ENCODE data around the gene KANSL3. TPM values are rescaled to one million over a fixed set of nuclear protein-coding genes. Genes with fewer than 3 reads are reported as not detected.

Gene KANSL3
- total RNA-seq (36.9 and 37.4 TPM in 2 replicates), polyA plus RNA-seq (27.5 and 27.7 TPM in 2 replicates), polyA minus RNA-seq (95.1 and 96.4 TPM in 2 replicates), Bru-seq, nascent RNA (percentile 84 among the genes with signal in this experiment), BruChase-seq, experiment 1, labeled RNA remaining after a 6-hour chase (percentile 85 among the genes with signal in this experiment), BruChase-seq, experiment 2, labeled RNA remaining after a 2-hour chase (percentile 94 among the genes with signal in this experiment)
- 15.5 and 16.3 TPM in 2 replicates for polyA plus RNA-seq (2011; cell fraction: cytosol; rRNA removed)
- 63.9 and 82.7 TPM in 2 replicates for polyA plus RNA-seq (2011; cell fraction: nucleus; rRNA removed)
- polyA plus RNA-seq (2012) = 20.2 and 31.1 TPM in 2 replicates
- polyA minus RNA-seq (2011; cell fraction: cytosol; rRNA and poly(A)+ RNA removed) = 13.8 TPM
- polyA minus RNA-seq (2011; cell fraction: nucleus; rRNA and poly(A)+ RNA removed) = 47.1 and 67.5 TPM in 2 replicates
- long read RNA-seq, full-length matches to known transcripts = 5 of 20 reads
- long read RNA-seq, partial matches to known transcripts = 9 of 20 reads
- long read RNA-seq, other reads (novel, unspliced or antisense) = 6 of 20 reads

GRCh38 chr2:96638144-96639121, at the start of gene KANSL3:
Gene KANSL3 (minus strand): TSS chr2:96638312. CDS start chr2:96637135, 1,177 bp downstream.
- dilution Hi-C loops (cut with MboI; ENCODE audit: extremely low pct_ligation_motif_present, low sequenced_read_pairs) = no loop called here
- intact Hi-C loops (cut with micrococcal nuclease) = loop anchor here (1.0 to 10.0 kb wide), 5 partner anchors 102 to 326 kb away; partner anchors contain the start of genes ARID5A, CNNM3 and LMAN2L
- TF ChIP-seq JUN (IDR thresholded peaks at IDR 0.05; ENCODE audit: borderline replicate concordance, insufficient read depth, insufficient read length, low read depth) = peak; percentile 14
- peak; percentile 97 for TF ChIP-seq POLR2AphosphoS5 (IDR thresholded peaks at IDR 0.05; ENCODE audit: insufficient read depth, low read depth, low read length)
- TF ChIP-seq GATA2 (IDR thresholded peaks at IDR 0.05; ENCODE audit: insufficient read depth, insufficient read length, low read depth, low read length) = no peak
- TF ChIP-seq POLR2A (IDR thresholded peaks at IDR 0.05; ENCODE audit: low read depth, low read length) = peak; percentile 92
- peak; percentile 75 for TF ChIP-seq MYC (IDR thresholded peaks at IDR 0.05; ENCODE audit: low read depth, low read length)
- no peak for TF ChIP-seq EZH2 (IDR thresholded peaks at IDR 0.05; ENCODE audit: borderline replicate concordance, low read depth, low read length, severe bottlenecking)
- TSS peak; percentile 39 for BruUV-seq (replicated peaks)
- Histone ChIP-seq H3K36me3 (ENCODE audit: control insufficient read depth in 2 of 2, extremely low read depth in 1 of 2, insufficient read depth in 2 of 2, low read length in 2 of 2) (no peaks in the 10 kb centered on the region), H3K9ac (replicated peaks; ENCODE audit: extremely low read depth, insufficient read depth, low read length) (peak within 1 kb of the TSS; percentile 93), H3K9me3 (replicated peaks; ENCODE audit: control insufficient read depth, insufficient read depth, low read length) (no peaks in the 10 kb centered on the region), H4K20me1 (replicated peaks; ENCODE audit: control insufficient read depth, extremely low read depth, insufficient read depth, low read length) (no peaks in the 10 kb centered on the region), H3K4me3 (replicated peaks in 1 of 3; ENCODE audit: insufficient read depth in 1 of 3, low read depth in 1 of 3, low read length in 3 of 3) (peak within 1 kb of the TSS; percentile 70 to 92 (median 91)), H2AFZ (ENCODE audit: low read depth, low read length) (peak within 1 kb of the TSS; percentile 91), H3K4me1 (ENCODE audit: control insufficient read depth, extremely low read depth, insufficient read depth, low read length) (peaks cover 19% of the 10 kb centered on the region), H3K27me3 (ENCODE audit: control insufficient read depth in 2 of 2, insufficient read depth in 2 of 2, low read length in 2 of 2) (no peaks in the 10 kb centered on the region), H3K27ac (ENCODE audit: insufficient read depth, low read depth, low read length) (peak within 1 kb of the TSS; percentile 92), H3K79me2 (ENCODE audit: control insufficient read depth, insufficient read depth, low read length) (peaks cover 29% of the 10 kb centered on the region), H3K4me2 (ENCODE audit: insufficient read depth, low read length) (peak within 1 kb of the TSS; percentile 98), H3K9me1 (replicated peaks; ENCODE audit: control insufficient read depth, extremely low read depth, insufficient read depth, low read length) (no peaks in the 10 kb centered on the region)
- FAIRE-seq (peak; percentile 70), DNase-seq (ENCODE audit: low read depth, low spot score) (peak; percentile 91)
- ChIA-PET CTCF (interaction anchor here (1.2 to 1.4 kb wide), 2 partner anchors 11 to 84 kb away, joined by 3 to 4 read pairs; no protein-coding TSS in a partner anchor), POLR2A (interaction anchor here (1.1 to 1.5 kb wide), 2 partner anchors 13 to 26 kb away, joined by 5 read pairs; no protein-coding TSS in a partner anchor)

All from endothelial cell of umbilical vein (primary cell).